K562 (cell line): Measurements from ENCODE around the gene ELMO3. TPM values are rescaled to one million over a fixed set of nuclear protein-coding genes. Genes with fewer than 3 reads are reported as not detected.

ENCODE experiments used
- ETV6 ChIP-seq, 3 experiments: fragments of 150-350 bp in 1 of 3; sonication (generic) in 1 of 3; formaldehyde crosslinking in 1 of 3; IDR thresholded peaks; 2 replicates each; pipeline versions ENCODE4 v1.6.1 to v1.8.0; 2014 to 2022; ENCODE audit warnings: borderline replicate concordance in 2 of 3, low read depth in 2 of 3, antibody characterized with exemption in 1 of 3, low read length in 1 of 3, mild to moderate bottlenecking in 1 of 3, missing genetic modification reagents in 1 of 3
- FOS ChIP-seq: IDR thresholded peaks from 3 replicates; pipeline ENCODE4 v1.6.1; 2011; ENCODE audit not compliant: insufficient read length; ENCODE audit errors: extremely low read depth
- MAZ ChIP-seq, 2 experiments: fragments of 450-650 bp in 1 of 2; sonication (generic) in 1 of 2; formaldehyde crosslinking; IDR thresholded peaks in 1 of 2; conservative IDR thresholded peaks in 1 of 2; 2 replicates each; pipeline versions ENCODE4 v1.4.0 to v1.5.0; 2020; ENCODE audit warnings: mild to moderate bottlenecking in 1 of 2, missing genetic modification reagents in 1 of 2
- MEF2A ChIP-seq: IDR thresholded peaks from 2 replicates; pipeline ENCODE4 v1.6.1; 2011; ENCODE audit warnings: low read depth, mild to moderate bottlenecking, low read length, moderate library complexity; ENCODE audit not compliant: control insufficient read depth
- SMARCB1 ChIP-seq: IDR thresholded peaks from 2 replicates; pipeline ENCODE4 v1.6.1; 2011; ENCODE audit warnings: improper control_type of control experiment, low read depth; ENCODE audit not compliant: insufficient read length
- ZNF24 ChIP-seq: fragments of 450-650 bp; IDR thresholded peaks from 2 replicates; pipeline ENCODE4 v1.6.1; 2016
- ZNF644 ChIP-seq: fragments of 200-800 bp; sonication (Bioruptor generic); IDR thresholded peaks from 2 replicates; pipeline ENCODE4 v1.6.1; 2016; ENCODE audit warnings: low read depth, missing genetic modification characterization, missing compliant biosample characterization
- ZNF785 ChIP-seq: fragments of 250-450 bp; sonication (Bioruptor Pico); IDR thresholded peaks from 2 replicates; pipeline ENCODE4 v1.4.0; 2020; ENCODE audit warnings: mild to moderate bottlenecking
- polyA plus RNA-seq, 8 experiments: library from polyadenylated mRNA; depleted of rRNA in 4 of 8; stranded (reverse) in 5 of 8; unstranded in 3 of 8; fragments of >200 nt; fragmentation: Nextera tagmentation in 2 of 8; fragmentation: Illumina TruSeq in 1 of 8; extraction: Ambion mirVana in 2 of 8; extraction: Trizol in 1 of 8; gene quantifications; 2 replicates each; pipeline versions ENCODE4 v1.2.1 to v1.2.3, GENCODE V29; 2011 to 2014; ENCODE audit warnings: inconsistent platforms in 1 of 8, missing spikeins in 1 of 8
- total RNA-seq, 7 experiments: library from RNA; depleted of rRNA in 6 of 7; stranded (reverse); fragments of >200 nt in 6 of 7; fragmentation: Illumina TruSeq in 2 of 7; extraction: Trizol in 2 of 7; gene quantifications; 2 replicates each; pipeline versions ENCODE4 v1.2.1 to v1.2.3, GENCODE V29; 2011 to 2021; ENCODE audit warnings: low replicate concordance in 1 of 7
- TF ChIP-seq, protein P1 (sequence below), 2 experiments: fragments of 450-650 bp in 1 of 2; sonication (generic) in 1 of 2; formaldehyde crosslinking in 1 of 2; IDR thresholded peaks; 2 replicates each; pipeline versions ENCODE4 v1.7.1 to v1.9.0; 2016 to 2022; ENCODE audit warnings: inconsistent platforms in 1 of 2, mild to moderate bottlenecking in 1 of 2, missing genetic modification reagents in 1 of 2
- TF ChIP-seq, protein P2 (sequence below): sonication (generic); formaldehyde crosslinking; IDR thresholded peaks from 2 replicates; pipeline ENCODE4 v1.8.0; 2022; ENCODE audit warnings: mild to moderate bottlenecking, missing genetic modification reagents
- TF ChIP-seq, protein P3 (sequence below): IDR thresholded peaks from 3 replicates; pipeline ENCODE4 v1.6.1; 2011; ENCODE audit warnings: borderline replicate concordance, mild to moderate bottlenecking, moderate library complexity; ENCODE audit not compliant: insufficient read length; ENCODE audit errors: extremely low read depth
- TF ChIP-seq, protein P4 (sequence below): fragments of 250-450 bp; sonication (Bioruptor Pico); IDR thresholded peaks from 2 replicates; pipeline ENCODE4 v1.5.0; 2021

The ELMO3 gene
- total and polyA plus RNA-seq, 9 of the 15 experiments (the other 6 are each of a cell fraction or from before 2014, with no cell fraction given) = 0.04 to 5.1 (median 1.5) TPM

DNA sequence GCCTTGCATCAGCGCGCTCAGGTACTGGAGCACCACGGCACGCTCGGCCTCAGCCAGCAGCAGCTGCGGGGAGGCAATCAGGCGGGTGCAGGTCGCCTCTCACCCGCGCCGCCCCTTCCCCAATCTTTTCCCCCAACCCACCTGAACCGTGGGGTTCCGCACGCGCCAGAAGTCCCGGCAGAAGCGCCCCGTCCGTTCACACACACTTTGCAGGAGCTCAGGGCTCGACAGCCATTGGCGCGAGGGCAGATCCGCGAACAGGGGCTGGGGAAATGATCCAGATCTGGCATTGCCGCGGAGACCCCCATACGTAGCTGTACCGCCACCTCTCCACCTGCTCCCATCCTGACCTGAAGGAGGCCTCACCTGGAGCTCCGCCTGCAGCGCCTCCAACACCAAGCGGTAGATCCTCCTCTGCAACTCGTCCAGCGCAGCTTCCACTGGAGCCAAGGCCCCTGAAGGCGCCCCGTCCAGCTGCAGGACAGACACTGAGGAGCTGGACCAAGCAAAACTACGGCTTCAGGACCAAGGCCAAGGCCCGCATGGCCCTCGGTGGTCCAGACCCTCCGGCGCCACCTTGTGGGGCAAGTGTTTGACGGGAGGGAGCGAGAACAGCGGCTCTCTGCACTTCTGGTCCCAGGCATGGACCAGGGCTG is 13.8 kb upstream of the ELMO3 start (continued):
- TF ChIP-seq, protein P1, sequence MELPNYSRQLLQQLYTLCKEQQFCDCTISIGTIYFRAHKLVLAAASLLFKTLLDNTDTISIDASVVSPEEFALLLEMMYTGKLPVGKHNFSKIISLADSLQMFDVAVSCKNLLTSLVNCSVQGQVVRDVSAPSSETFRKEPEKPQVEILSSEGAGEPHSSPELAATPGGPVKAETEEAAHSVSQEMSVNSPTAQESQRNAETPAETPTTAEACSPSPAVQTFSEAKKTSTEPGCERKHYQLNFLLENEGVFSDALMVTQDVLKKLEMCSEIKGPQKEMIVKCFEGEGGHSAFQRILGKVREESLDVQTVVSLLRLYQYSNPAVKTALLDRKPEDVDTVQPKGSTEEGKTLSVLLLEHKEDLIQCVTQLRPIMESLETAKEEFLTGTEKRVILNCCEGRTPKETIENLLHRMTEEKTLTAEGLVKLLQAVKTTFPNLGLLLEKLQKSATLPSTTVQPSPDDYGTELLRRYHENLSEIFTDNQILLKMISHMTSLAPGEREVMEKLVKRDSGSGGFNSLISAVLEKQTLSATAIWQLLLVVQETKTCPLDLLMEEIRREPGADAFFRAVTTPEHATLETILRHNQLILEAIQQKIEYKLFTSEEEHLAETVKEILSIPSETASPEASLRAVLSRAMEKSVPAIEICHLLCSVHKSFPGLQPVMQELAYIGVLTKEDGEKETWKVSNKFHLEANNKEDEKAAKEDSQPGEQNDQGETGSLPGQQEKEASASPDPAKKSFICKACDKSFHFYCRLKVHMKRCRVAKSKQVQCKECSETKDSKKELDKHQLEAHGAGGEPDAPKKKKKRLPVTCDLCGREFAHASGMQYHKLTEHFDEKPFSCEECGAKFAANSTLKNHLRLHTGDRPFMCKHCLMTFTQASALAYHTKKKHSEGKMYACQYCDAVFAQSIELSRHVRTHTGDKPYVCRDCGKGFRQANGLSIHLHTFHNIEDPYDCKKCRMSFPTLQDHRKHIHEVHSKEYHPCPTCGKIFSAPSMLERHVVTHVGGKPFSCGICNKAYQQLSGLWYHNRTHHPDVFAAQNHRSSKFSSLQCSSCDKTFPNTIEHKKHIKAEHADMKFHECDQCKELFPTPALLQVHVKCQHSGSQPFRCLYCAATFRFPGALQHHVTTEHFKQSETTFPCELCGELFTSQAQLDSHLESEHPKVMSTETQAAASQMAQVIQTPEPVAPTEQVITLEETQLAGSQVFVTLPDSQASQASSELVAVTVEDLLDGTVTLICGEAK (IDR thresholded peaks at IDR 0.05) = peak; percentile 66
- TF ChIP-seq, protein P1 (CRISPR knock-in tag; IDR thresholded peaks at IDR 0.05) = no peak
- TF ChIP-seq ZNF785 (CRISPR knock-in tag) (no peak), ZNF644 (tag) (0 out of 2 replicates have a peak, but pooled peaks have one; percentile 19), SMARCB1 (peak; percentile 65), ETV6 (IDR thresholded peaks at IDR 0.05; ENCODE audit: borderline replicate concordance in 1 of 2, low read depth in 2 of 2, low read length in 1 of 2) (no peak), ETV6 (CRISPR knock-in tag; IDR thresholded peaks at IDR 0.05; ENCODE audit: borderline replicate concordance) (peak; percentile 84; the same call in 1 of the 2 replicates), MEF2A (no peak), FOS (no peak), ZNF24 (peak; percentile 65; the same call in 1 of the 2 replicates), MAZ (CRISPR knock-in tag; conservative IDR thresholded peaks at IDR 0.05 in 1 of 2, IDR thresholded peaks at IDR 0.05 in 1 of 2) (peak in 1 of 2 experiments; percentile 97; a peak in 2 of 4 replicates)
- TF ChIP-seq, protein P2, sequence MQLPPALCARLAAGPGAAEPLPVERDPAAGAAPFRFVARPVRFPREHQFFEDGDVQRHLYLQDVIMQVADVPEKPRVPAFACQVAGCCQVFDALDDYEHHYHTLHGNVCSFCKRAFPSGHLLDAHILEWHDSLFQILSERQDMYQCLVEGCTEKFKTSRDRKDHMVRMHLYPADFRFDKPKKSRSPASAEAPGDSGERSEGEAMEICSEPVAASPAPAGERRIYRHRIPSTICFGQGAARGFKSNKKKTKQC (CRISPR knock-in tag) = peak; percentile 99
- TF ChIP-seq, protein P3, sequence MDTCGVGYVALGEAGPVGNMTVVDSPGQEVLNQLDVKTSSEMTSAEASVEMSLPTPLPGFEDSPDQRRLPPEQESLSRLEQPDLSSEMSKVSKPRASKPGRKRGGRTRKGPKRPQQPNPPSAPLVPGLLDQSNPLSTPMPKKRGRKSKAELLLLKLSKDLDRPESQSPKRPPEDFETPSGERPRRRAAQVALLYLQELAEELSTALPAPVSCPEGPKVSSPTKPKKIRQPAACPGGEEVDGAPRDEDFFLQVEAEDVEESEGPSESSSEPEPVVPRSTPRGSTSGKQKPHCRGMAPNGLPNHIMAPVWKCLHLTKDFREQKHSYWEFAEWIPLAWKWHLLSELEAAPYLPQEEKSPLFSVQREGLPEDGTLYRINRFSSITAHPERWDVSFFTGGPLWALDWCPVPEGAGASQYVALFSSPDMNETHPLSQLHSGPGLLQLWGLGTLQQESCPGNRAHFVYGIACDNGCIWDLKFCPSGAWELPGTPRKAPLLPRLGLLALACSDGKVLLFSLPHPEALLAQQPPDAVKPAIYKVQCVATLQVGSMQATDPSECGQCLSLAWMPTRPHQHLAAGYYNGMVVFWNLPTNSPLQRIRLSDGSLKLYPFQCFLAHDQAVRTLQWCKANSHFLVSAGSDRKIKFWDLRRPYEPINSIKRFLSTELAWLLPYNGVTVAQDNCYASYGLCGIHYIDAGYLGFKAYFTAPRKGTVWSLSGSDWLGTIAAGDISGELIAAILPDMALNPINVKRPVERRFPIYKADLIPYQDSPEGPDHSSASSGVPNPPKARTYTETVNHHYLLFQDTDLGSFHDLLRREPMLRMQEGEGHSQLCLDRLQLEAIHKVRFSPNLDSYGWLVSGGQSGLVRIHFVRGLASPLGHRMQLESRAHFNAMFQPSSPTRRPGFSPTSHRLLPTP = no peak
- TF ChIP-seq, protein P4, sequence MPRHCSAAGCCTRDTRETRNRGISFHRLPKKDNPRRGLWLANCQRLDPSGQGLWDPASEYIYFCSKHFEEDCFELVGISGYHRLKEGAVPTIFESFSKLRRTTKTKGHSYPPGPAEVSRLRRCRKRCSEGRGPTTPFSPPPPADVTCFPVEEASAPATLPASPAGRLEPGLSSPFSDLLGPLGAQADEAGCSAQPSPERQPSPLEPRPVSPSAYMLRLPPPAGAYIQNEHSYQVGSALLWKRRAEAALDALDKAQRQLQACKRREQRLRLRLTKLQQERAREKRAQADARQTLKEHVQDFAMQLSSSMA = no peak
